ENCODE results near the gene KPNA3.

- TF ChIP-seq, protein P1, sequence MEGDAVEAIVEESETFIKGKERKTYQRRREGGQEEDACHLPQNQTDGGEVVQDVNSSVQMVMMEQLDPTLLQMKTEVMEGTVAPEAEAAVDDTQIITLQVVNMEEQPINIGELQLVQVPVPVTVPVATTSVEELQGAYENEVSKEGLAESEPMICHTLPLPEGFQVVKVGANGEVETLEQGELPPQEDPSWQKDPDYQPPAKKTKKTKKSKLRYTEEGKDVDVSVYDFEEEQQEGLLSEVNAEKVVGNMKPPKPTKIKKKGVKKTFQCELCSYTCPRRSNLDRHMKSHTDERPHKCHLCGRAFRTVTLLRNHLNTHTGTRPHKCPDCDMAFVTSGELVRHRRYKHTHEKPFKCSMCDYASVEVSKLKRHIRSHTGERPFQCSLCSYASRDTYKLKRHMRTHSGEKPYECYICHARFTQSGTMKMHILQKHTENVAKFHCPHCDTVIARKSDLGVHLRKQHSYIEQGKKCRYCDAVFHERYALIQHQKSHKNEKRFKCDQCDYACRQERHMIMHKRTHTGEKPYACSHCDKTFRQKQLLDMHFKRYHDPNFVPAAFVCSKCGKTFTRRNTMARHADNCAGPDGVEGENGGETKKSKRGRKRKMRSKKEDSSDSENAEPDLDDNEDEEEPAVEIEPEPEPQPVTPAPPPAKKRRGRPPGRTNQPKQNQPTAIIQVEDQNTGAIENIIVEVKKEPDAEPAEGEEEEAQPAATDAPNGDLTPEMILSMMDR (IDR thresholded peaks at IDR 0.05; ENCODE audit: extremely low read depth in 1 of 2, insufficient read depth in 1 of 2, low read depth in 1 of 2, low read length in 2 of 2), result no peak
- no peak for TF ChIP-seq POLR2AphosphoS5 (IDR thresholded peaks at IDR 0.05; ENCODE audit: insufficient read depth, low read depth, low read length)
- no peak for TF ChIP-seq MYC (IDR thresholded peaks at IDR 0.05; ENCODE audit: low read depth, low read length)
- no peak for TF ChIP-seq FOS (IDR thresholded peaks at IDR 0.05; ENCODE audit: borderline replicate concordance, insufficient read depth, low read length)
These were observed 95.0 kb downstream of the KPNA3 start for GRCh38 chr13:49697468-49697867.
